ENCODE data around the gene PCDH19. TPM values are rescaled to one million over a fixed set of nuclear protein-coding genes. Genes with fewer than 3 reads are reported as not detected.

The PCDH19 gene
- total RNA-seq, 1 donor from 2014 or later = 0.04 TPM

GRCh38 chrX:100358766-100359165, 51.3 kb downstream of the PCDH19 start:
- DNase-seq (ENCODE audit: low read depth) = no peak
- H3K36me3 ChIP-seq (ENCODE audit: control insufficient read depth, insufficient read depth, low read length) = no peaks in the 10 kb centered on the region
- no peaks in the 10 kb centered on the region for H3K27me3 ChIP-seq (ENCODE audit: control insufficient read depth, insufficient read depth, low read length)
- no peak for TF ChIP-seq CTCF (IDR thresholded peaks at IDR 0.05; ENCODE audit: insufficient read depth, low read length, poor library complexity, severe bottlenecking)
- no peak overlapping the region for H3K4me3 ChIP-seq (ENCODE audit: low read depth, low read length)

GRCh38 chrX:100356351-100356896, 53.6 kb downstream of the PCDH19 start:
- Histone ChIP-seq H3K4me3 (ENCODE audit: low read depth, low read length) (no peak overlapping the region), H3K36me3 (ENCODE audit: control insufficient read depth, insufficient read depth, low read length) (no peaks in the 10 kb centered on the region), H3K27me3 (ENCODE audit: control insufficient read depth, insufficient read depth, low read length) (no peaks in the 10 kb centered on the region)
- no peak for DNase-seq (ENCODE audit: low read depth)
- no peak for TF ChIP-seq CTCF (IDR thresholded peaks at IDR 0.05; ENCODE audit: insufficient read depth, low read length, poor library complexity, severe bottlenecking)

- no peak for DNase-seq (ENCODE audit: low read depth)
Observed at GRCh38 chrX:100355680-100356079, 54.4 kb downstream of the PCDH19 start.

GRCh38 chrX:100353326-100353725, 56.7 kb downstream of the PCDH19 start:
- no peak for TF ChIP-seq CTCF (IDR thresholded peaks at IDR 0.05; ENCODE audit: insufficient read depth, low read length, poor library complexity, severe bottlenecking)
- no peaks in the 10 kb centered on the region for H3K36me3 ChIP-seq (ENCODE audit: control insufficient read depth, insufficient read depth, low read length)
- H3K4me3 ChIP-seq (ENCODE audit: low read depth, low read length) = no peak overlapping the region
- DNase-seq (ENCODE audit: low read depth) = no peak
- no peaks in the 10 kb centered on the region for H3K27me3 ChIP-seq (ENCODE audit: control insufficient read depth, insufficient read depth, low read length)

More at GRCh38 chrX:100355680-100356079, 54.4 kb downstream of the PCDH19 start:
- Histone ChIP-seq H3K36me3 (ENCODE audit: control insufficient read depth, insufficient read depth, low read length) (no peaks in the 10 kb centered on the region), H3K4me3 (ENCODE audit: low read depth, low read length) (no peak overlapping the region), H3K27me3 (ENCODE audit: control insufficient read depth, insufficient read depth, low read length) (no peaks in the 10 kb centered on the region)
- TF ChIP-seq CTCF (IDR thresholded peaks at IDR 0.05; ENCODE audit: insufficient read depth, low read length, poor library complexity, severe bottlenecking) = no peak

GRCh38 chrX:100350704-100351489, 59.2 kb downstream of the PCDH19 start:
- TF ChIP-seq CTCF (IDR thresholded peaks at IDR 0.05; ENCODE audit: insufficient read depth, low read length, poor library complexity, severe bottlenecking) = no peak
- no peak for DNase-seq (ENCODE audit: low read depth)
- Histone ChIP-seq H3K36me3 (ENCODE audit: control insufficient read depth, insufficient read depth, low read length) (no peaks in the 10 kb centered on the region), H3K27me3 (ENCODE audit: control insufficient read depth, insufficient read depth, low read length) (no peaks in the 10 kb centered on the region), H3K4me3 (ENCODE audit: low read depth, low read length) (no peak overlapping the region)
